Left renal pelvis (tissue), 4 donors: ENCODE results near the gene SH3RF3. TPM values are rescaled to one million over a fixed set of nuclear protein-coding genes. Genes with fewer than 3 reads are reported as not detected.

Experiments
- DNase-seq, 4 donors: peaks; one replicate each; pipeline ENCODE4 v3.0.0-alpha.2; 2013; ENCODE audit warnings: low read depth in 4 of 4, low spot score in 3 of 4
- polyA plus RNA-seq, 4 donors: library from polyadenylated mRNA; unstranded; fragments of 120-200 nt; gene quantifications; one replicate each; pipeline ENCODE4 v1.2.1, GENCODE V29; 2013; ENCODE audit not compliant: insufficient read length in 4 of 4

Gene SH3RF3
- polyA plus RNA-seq, 4 donors, result 4.7 to 5.5 (median 5.2) TPM

DNA sequence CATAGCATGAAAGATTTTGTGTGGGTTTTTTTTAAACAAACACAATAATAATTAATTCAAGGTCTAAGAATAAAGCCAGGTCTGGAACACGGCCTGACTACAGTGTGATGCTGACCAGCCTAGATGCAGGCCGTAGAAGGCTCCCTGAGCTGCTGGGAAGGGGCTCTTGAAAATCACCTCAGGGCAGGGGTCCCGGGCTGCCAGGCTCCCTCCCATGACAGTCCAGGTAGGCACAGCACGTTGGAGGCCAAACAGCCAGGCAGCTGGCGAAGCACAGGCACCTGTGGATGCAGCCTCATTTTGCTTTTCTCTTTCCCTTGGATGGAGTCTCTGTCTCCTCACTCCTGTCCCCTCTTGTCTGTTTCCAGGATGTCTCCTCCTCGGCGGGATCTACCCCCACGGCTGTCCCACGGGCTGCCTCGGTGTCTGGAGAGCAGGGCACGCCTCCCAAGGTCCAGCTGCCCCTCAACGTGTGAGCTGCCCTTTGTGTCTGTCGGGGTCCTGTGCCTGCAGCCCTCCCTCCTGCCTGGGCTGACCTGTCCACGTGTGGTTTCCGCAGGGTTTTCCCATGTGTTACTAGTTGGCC, 290.3 kb downstream of the SH3RF3 start:
- DNase-seq, result no peak

GRCh38 chr2:109419960-109420370, 291.0 kb downstream of the SH3RF3 start:
- DNase-seq, result no peak

DNA sequence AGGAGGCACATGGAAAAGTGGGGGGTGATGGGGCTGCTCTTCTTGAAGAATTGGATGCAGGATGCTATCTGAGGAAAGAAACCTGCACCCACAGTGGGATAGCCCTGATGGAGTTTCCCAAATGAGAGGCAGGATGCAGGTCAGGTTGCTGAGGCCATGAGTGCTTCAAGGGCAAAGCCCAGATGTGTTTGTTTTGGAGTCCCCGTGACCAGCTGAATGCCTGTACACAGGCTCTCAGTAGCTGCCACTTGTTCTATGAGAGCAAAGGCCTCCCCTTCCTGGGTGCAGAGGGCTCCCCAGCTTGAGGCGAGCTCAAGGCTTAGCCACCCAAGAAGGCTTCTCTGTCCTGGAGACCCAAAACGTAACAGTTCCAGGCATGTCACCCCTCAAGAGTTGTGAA, 292.1 kb downstream of the SH3RF3 start:
- no peak for DNase-seq

DNA sequence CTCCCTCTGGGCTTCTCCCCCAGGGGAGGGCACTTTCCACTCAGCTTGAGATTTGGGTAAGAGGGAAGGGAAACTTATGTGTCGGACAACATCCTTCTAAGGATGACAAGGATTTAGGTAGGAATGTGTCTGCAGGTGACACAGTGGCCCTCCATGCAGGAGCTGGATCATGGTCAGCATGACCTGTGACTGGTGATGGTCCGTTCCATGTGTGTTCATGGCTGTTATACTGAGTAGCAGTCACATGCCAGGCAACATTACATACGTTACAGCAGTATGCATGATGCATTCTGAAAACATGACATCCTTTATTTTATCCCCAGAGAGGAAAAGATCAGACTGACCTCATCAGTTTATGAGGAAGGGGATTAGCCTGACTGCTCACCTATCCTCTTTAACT, 292.6 kb downstream of the SH3RF3 start:
- DNase-seq, result no peak

DNA sequence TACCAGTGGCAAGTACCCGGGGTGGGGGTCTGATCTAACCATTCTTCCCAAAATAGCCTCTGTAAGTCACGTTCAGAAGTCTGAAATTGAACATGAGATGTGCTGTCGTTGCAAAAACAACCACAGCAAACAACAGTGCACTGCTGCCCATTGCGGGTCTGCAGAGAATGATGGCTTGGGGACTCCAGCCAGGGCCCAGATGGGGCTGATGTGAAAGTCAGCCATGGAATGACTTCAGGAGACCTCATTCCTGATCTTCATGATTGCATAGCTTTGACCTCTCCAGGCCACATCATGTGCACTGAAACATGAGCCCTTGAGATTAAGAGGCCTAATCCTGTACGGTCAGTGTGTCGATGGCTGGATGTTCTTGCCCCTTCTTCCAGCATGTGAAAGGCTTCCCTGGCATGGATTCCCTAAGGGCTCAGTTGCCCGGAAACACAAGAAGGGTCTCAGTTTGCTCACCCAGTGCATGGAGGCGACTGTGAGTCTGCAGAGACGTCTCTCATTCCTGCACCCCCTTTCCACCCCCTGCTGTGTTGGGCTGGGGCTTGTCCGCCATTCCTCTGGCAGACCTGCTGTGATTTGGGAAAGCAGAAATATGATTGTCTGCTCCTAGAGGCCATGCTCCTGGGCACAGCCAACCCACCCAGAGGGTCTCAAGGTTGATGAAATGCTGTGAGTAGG, 293.2 kb downstream of the SH3RF3 start:
- DNase-seq, result no peak

GRCh38 chr2:109422758-109423500, 293.9 kb downstream of the SH3RF3 start:
- no peak for DNase-seq

DNA sequence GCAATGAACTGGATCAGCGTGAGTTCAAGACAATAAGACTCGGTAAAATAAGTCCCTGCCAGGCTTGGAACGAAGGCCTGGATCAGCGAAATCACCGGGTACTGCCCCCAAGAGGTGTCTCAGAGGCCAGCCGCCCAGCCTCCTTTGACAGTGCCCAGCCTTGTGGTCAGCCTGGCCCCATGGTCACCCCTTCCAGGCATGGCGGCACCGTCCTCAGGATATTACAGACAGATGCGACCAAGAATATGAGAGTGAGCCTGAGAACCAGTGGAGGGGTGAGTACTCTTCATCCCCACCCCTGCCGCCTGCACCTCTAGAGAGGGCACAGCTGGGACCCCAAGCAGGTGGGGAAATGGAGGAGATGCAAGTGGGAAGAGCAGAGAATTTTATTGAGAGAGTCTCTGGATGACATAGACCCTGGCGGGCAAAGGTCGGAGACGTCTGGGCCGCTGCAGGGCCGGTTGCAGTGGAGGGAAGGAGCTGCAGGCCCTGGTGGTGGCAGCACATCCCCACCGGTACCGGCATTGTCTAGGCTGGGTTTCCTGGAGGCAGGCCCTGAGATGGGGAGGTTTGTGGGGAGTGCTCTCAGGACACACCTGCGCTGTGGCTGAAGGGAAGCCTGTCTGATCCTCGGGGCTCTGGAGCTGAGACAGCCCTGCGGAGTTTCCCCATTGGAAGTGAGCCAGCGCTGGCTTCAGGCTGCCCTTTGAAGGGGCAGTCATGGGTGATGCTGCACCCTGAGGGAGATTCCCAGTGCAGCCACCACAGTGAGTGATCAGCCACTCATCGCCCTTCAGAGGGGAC, 294.8 kb downstream of the SH3RF3 start:
- no peak for DNase-seq

- DNase-seq, result no peak
These were observed 296.4 kb downstream of the SH3RF3 start for GRCh38 chr2:109425411-109425810.

- no peak for DNase-seq
These were observed 298.7 kb downstream of the SH3RF3 start for GRCh38 chr2:109427661-109428091.

DNA sequence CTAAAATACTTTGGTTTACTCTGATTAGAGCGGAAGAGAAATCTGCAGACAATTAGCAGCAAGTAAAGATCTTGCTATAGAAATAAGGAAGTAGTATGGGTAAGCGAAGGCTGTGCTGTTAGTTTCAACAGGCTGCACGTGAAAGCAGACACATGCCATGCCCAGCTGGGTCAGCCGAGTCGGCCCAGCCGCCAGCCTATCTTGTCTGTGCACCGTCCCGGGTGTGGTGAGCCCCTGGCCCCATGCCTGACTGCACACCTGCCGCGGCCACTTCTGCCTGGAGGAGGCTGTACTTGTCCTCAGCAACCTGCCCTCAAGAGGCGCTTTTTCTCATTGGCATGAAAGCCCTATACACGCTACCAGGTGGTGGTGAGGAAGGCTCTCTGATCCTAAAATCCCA, 299.3 kb downstream of the SH3RF3 start:
- DNase-seq, result no peak

DNA sequence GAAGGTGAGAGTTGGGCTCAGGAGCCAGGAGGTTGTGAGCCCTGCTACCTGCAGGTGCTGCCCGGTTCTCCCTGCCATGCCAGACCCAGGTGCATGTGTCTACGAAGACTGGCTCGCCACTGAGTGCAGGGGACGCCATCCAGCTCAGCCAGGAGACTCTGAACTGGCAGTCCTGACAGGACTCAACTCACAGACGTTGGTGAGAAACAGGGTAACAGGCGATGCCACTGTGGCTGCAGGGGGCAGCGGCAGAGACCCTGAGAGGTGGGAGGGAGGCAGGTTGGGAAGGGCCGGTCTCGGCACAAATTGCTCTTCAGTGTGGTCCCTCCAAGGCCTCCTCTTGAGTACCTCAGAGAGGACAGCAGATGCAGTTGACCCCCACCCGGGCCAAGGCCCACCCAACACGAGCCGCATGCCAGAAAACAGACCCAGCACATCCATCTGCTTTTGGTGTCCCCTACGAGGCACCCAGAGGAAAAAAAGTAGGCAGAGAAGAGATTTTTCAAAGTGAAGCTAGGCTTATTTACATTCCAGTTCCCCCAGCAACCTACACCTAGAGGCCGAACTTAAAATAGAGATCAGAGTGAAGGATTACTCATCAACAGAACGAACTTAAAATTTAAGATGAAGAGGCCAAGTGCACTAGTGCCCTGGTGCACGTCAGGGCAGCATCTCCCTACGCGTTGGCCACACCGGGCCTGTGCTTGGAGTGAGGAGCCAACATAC, 300.0 kb downstream of the SH3RF3 start:
- DNase-seq, result no peak

- no peak for DNase-seq
These were observed 300.7 kb downstream of the SH3RF3 start for GRCh38 chr2:109429567-109430328.

GRCh38 chr2:109430329-109430636, 301.3 kb downstream of the SH3RF3 start:
- DNase-seq, result no peak

DNA sequence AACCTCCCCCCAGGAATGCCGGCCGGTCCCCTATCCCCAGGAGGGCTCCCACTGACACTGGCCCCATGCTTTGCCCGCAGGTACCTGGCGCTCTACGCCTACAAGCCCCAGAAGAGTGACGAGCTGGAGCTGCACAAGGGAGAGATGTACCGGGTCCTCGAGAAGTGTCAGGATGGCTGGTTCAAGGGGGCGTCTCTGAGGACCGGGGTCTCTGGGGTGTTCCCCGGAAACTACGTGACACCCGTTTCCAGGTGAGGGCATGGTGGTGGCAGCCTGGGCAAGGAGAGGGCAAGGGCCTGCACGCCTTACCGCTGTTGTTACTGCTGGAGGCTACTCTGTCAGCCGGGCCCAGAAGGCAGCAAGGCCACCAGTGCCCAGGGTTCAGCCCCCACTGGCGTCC, 303.4 kb downstream of the SH3RF3 start:
- DNase-seq, result no peak

DNA sequence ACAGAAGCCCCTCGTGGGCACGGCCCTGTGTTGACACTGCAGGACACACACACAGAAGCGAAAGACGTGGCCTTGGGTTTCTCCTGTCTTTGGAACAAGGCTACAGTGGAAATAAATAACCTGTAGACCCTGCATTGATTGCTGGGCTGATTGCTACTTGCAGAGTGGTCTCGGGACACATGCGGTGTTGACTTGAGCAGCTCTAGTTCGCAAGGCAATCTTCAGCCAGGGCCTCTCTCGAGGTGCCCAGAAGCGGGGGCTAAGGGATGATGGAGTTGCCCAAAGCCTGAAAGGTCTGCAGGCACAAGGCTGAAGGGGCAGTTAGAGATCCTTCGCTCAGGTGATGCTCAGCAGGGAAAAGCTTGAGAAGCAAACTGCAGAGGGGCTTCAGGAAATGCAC, 304.5 kb downstream of the SH3RF3 start:
- DNase-seq, result no peak

- DNase-seq, result no peak
These were observed 304.9 kb downstream of the SH3RF3 start for GRCh38 chr2:109433926-109434325.

GRCh38 chr2:109434351-109434750, 305.3 kb downstream of the SH3RF3 start:
- no peak for DNase-seq

DNA sequence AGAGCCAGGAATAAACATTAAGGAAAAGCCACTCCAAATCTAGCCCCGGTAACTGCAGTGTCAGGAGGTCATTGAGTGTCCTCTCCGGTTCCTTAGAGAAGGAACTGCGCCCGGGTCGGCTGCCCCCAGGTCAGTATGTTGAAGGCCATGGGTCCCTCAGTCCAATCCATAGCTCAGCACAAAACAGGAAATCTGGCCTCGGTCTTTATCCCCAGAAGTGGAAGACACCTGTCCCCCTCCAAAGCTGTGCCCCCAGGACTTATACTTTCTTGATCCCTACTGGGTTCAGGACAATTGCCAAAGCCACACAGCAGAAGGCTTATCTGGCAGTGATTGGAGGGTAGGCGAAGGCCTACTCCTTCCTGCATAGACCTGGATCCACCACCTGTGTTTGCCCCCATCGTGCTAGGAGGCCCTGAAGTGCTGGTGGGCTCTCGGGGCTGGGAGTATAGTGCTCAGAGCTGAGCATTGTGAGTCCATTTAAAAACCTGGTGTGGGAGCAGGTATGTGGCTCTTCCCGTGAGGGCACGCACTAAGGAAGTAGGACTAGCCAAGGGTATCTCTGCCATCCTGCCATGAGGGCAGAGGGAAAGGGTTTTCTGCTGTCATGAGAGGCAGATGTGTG, 306.2 kb downstream of the SH3RF3 start:
- no peak for DNase-seq

DNA sequence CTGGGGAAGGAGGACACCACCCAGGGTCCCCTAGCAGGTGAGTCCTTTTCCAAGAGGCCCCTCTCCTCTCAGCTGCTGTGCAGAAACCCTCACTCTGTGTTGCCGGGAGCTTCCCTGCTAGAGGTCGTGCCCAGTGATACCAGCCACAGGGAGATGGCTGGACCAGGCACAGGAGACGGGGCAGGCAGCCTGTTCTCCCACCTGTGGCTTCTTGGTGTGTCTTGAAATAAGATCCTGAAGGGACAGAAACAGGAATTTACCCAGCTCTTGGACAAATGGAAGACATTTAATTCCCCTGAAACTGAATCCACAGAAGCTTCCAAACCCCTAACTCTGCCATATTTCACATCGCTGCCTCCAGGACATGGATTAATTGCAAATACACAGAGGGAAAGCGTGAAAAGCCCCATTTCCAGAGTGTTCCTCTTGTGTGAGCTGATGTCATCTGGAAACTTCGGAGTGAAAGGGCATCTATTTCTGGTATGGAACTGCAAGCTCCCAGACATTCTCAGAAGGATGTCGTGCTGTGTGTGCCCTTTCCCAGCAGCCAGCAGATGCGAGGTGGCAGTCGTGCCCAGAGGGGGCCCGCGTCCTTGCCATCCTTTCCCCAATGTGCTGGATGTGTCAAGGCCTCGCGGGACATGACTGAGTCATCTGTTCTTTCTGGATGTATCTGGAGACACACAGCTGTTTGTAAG, 307.0 kb downstream of the SH3RF3 start:
- no peak for DNase-seq
